Skeletal muscle tissue (tissue), 4 donors: ENCODE data around the gene CADPS. TPM values are rescaled to one million over a fixed set of nuclear protein-coding genes. Genes with fewer than 3 reads are reported as not detected.

ENCODE experiments used
- H3K27ac ChIP-seq: one replicate; pipeline ENCODE4 v1.7.0; 2013; ENCODE audit warnings: mild to moderate bottlenecking, low read depth, low read length, inconsistent platforms
- H3K27me3 ChIP-seq, 3 donors: one replicate each; pipeline ENCODE4 v1.7.0; 2013; ENCODE audit warnings: low read length in 3 of 3; ENCODE audit not compliant: control insufficient read depth in 3 of 3, insufficient read depth in 3 of 3
- H3K36me3 ChIP-seq, 3 donors: one replicate each; pipeline ENCODE4 v1.7.0; 2013; ENCODE audit warnings: low read length in 3 of 3; ENCODE audit not compliant: control insufficient read depth in 3 of 3, insufficient read depth in 3 of 3
- H3K4me1 ChIP-seq, 3 donors: one replicate each; pipeline ENCODE4 v1.7.0; 2013; ENCODE audit warnings: low read length in 3 of 3, mild to moderate bottlenecking in 3 of 3; ENCODE audit not compliant: control insufficient read depth in 3 of 3, insufficient read depth in 3 of 3
- H3K4me3 ChIP-seq, 3 donors: one replicate each; pipeline ENCODE4 v1.7.0; 2013; ENCODE audit warnings: low read length in 3 of 3
- H3K9ac ChIP-seq, 3 donors: one replicate each; pipeline ENCODE4 v1.7.0; 2013; ENCODE audit warnings: low read length in 3 of 3, mild to moderate bottlenecking in 3 of 3, moderate library complexity in 2 of 3, low read depth in 1 of 3
- H3K9me3 ChIP-seq, 3 donors: one replicate each; pipeline ENCODE4 v1.7.0; 2013; ENCODE audit warnings: low read length in 3 of 3; ENCODE audit not compliant: control insufficient read depth in 3 of 3
- total RNA-seq: library from RNA; depleted of rRNA; stranded (reverse); fragments of >200 nt; gene quantifications from one replicate; pipeline ENCODE4 v1.2.3, GENCODE V29; 2014
- donor health status: Osteomylitis.

The CADPS gene
- total RNA-seq, 1 donor from 2014 or later = 1.0 TPM

DNA sequence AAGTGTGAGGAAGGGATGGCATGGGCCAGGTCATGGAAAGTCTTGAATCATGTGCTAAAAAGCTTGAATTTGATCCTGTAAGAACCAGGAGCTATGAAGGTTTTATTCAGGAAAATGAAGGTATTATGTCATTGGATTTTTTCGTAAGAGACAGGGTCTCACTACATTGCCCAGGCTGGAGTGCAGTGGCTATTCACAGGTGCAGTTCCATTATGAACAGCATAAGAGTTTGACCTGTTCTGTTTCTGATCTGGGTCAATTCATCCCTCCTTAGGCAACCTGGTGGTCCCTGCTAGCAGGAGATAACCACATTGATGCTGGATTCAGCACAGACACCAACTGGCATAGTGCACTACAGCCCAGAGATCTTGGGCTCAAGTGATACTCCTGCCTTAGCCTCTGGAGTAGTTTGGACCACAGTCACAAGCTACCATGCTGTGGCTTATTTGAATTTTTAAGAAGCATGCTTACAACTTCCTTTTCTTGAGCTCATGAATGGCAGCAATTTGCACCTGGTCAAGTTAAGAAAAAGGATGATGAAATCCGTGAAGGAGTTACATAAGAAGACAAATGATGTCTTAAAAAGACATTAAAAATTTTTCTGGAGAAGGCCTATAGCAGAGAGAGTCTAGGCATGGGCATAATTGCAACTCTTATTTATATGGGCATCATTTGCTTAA lies 79.1 kb downstream of the CADPS start:
- Histone ChIP-seq H3K9ac (no peak overlapping the region), H3K4me3 (no peak overlapping the region), H3K27ac (no peak overlapping the region), H3K9me3 (no peaks in the 10 kb centered on the region), H3K36me3 (no peaks in the 10 kb centered on the region), H3K27me3 (no peaks in the 10 kb centered on the region), H3K4me1 (no peaks in the 10 kb centered on the region)

DNA sequence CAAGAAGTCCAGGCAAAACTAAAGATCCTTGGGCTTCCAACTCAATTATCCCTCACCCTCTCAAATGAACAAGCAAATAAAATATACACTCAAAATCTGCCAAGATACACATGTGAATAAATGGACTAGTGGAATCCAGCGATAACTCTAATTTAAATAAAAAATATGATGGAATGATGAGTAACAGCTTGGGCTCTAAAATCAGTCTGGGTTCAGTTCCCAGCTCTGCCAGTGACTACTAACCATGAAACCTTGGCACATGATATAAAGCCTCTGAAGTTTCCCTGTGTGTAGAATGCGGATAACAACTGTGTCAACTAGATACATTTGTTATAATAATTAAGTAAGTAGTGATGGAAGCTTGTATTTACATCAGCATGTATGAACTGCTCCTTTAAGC lies 81.3 kb downstream of the CADPS start:
- Histone ChIP-seq H3K27me3 (no peaks in the 10 kb centered on the region), H3K36me3 (no peaks in the 10 kb centered on the region), H3K9me3 (no peaks in the 10 kb centered on the region), H3K4me3 (no peak overlapping the region), H3K27ac (no peak overlapping the region), H3K4me1 (no peaks in the 10 kb centered on the region), H3K9ac (no peak overlapping the region)

GRCh38 chr3:62785384-62785783 lies 89.8 kb downstream of the CADPS start:
- Histone ChIP-seq H3K27ac (no peak overlapping the region), H3K4me1 (no peaks in the 10 kb centered on the region), H3K36me3 (no peaks in the 10 kb centered on the region), H3K9ac (no peak overlapping the region), H3K27me3 (no peaks in the 10 kb centered on the region), H3K9me3 (no peaks in the 10 kb centered on the region), H3K4me3 (no peak overlapping the region)

DNA sequence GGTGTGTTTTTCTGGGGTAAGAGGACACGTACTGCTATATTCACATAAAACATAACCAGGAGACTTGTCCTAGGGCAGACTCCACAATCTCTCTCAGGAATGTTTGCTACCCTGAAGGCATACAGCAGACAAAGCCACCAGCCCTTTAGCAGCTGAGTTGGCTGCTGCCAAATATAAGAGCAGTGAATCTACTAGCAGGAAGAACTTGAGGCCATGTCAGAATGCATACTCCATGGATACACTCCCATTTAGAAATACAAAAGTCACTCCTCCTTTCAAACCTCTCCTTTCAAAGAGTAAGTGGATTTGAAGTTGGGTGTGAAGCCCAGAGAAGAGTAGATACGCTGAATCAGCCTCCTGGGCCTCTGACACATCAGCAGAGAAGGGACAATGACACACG lies 94.1 kb downstream of the CADPS start:
- H3K9ac ChIP-seq = no peak overlapping the region
- H3K4me1 ChIP-seq = no peaks in the 10 kb centered on the region
- H3K36me3 ChIP-seq = no peaks in the 10 kb centered on the region
- no peak overlapping the region for H3K27ac ChIP-seq
- no peak overlapping the region for H3K4me3 ChIP-seq
- H3K9me3 ChIP-seq = no peaks in the 10 kb centered on the region
- H3K27me3 ChIP-seq = peaks cover 0 to 2% (median 0%) of the 10 kb centered on the region in 3 donors

GRCh38 chr3:62777674-62778073 lies 97.5 kb downstream of the CADPS start:
- H3K27ac ChIP-seq = no peak overlapping the region
- no peaks in the 10 kb centered on the region for H3K9me3 ChIP-seq
- no peaks in the 10 kb centered on the region for H3K4me1 ChIP-seq
- H3K4me3 ChIP-seq = no peak overlapping the region
- peaks cover 0 to 2% (median 0%) of the 10 kb centered on the region in 3 donors for H3K27me3 ChIP-seq
- H3K9ac ChIP-seq = no peak overlapping the region
- H3K36me3 ChIP-seq = no peaks in the 10 kb centered on the region

- no peak overlapping the region for H3K27ac ChIP-seq
- H3K9me3 ChIP-seq = no peaks in the 10 kb centered on the region
- H3K27me3 ChIP-seq = peaks cover 0 to 2% (median 0%) of the 10 kb centered on the region in 3 donors
- no peak overlapping the region for H3K4me3 ChIP-seq
- no peaks in the 10 kb centered on the region for H3K4me1 ChIP-seq
- no peaks in the 10 kb centered on the region for H3K36me3 ChIP-seq
- H3K9ac ChIP-seq = no peak overlapping the region
Observed at GRCh38 chr3:62777130-62777529, 98.1 kb downstream of the CADPS start.

GRCh38 chr3:62774221-62774620 lies 101.0 kb downstream of the CADPS start:
- Histone ChIP-seq H3K27me3 (peaks cover 0 to under 1% (median 0%) of the 10 kb centered on the region in 3 donors), H3K4me3 (no peak overlapping the region), H3K9ac (no peak overlapping the region), H3K4me1 (no peaks in the 10 kb centered on the region), H3K27ac (no peak overlapping the region), H3K36me3 (no peaks in the 10 kb centered on the region), H3K9me3 (no peaks in the 10 kb centered on the region)

DNA sequence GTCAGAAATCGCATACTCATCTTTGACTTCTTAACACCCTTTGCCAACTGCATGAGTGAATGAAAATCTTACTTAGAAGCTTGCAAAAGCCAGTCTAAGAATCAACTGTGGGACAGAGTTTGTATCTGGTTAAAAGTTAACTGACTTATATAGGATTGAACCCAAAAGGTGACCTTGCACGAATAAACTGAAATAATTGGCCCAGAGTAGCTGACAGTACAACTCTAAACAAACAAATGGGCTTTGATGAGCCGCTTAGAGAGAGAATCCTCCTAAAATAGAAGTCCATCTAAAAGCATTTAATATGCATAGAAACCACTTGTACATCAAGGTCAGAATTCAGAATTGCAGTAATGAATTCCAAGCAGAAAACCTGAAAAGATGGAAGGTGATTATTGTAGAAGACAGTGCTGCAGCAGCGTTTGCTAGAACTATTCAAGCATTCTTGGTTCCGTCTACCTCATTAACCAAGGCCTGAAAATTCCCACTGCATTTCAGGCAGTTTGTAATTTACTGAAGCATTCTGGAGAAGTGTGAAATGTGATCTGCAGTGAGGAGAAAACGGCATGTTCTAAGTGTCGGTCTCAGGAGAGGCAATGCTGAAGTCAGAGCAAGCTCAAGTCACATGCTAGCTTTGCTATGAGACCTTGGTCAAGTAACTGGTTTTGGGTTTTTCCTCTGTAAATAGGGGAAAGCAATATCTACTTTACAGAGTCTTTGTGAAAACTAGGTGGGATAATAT lies 103.7 kb downstream of the CADPS start:
- Histone ChIP-seq H3K4me1 (no peaks in the 10 kb centered on the region), H3K36me3 (no peaks in the 10 kb centered on the region), H3K27me3 (no peaks in the 10 kb centered on the region), H3K4me3 (no peak overlapping the region), H3K27ac (no peak overlapping the region), H3K9me3 (no peaks in the 10 kb centered on the region), H3K9ac (no peak overlapping the region)

DNA sequence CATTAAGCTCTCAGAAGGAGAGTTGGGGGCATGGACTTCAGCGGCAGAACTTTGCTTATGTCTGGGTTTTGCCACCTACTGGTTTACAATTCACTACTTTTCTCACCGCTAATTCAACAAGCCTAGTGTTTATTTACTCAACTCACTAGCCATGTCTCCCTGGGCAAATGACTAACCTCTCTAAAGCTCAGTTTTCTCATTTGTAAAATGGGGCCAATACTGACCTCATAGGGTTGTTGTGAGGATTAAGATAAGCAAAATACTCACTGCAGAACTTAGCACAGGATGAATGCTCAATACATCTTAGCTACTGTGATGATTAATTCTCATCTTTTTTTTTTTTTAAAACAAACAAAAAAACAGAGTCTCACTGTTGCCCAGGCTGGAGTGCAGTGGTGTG lies 106.3 kb downstream of the CADPS start:
- H3K4me3 ChIP-seq = no peak overlapping the region
- no peaks in the 10 kb centered on the region for H3K27me3 ChIP-seq
- no peaks in the 10 kb centered on the region for H3K36me3 ChIP-seq
- no peaks in the 10 kb centered on the region for H3K9me3 ChIP-seq
- H3K27ac ChIP-seq = no peak overlapping the region
- no peaks in the 10 kb centered on the region for H3K4me1 ChIP-seq
- no peak overlapping the region for H3K9ac ChIP-seq

DNA sequence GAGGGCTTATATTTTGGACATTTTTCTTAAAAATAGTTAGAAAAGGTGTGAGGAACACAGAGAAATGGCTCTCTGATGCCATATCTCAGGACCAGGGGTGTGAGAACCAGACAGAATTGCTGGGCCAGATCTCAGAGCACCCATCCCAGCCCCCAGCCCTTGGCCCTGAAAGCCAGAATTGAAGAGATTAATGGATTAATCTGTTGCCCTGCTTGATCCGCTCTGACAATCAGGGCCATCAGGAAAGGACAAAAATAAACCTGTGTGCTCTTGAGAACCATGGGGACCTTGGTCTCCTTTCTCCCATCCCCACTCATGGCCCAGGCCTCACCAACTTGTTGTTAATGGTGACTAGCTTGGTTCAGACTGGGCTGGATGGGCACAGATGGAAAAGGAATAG lies 113.5 kb downstream of the CADPS start:
- no peaks in the 10 kb centered on the region for H3K36me3 ChIP-seq
- no peaks in the 10 kb centered on the region for H3K4me1 ChIP-seq
- H3K27me3 ChIP-seq = no peaks in the 10 kb centered on the region
- no peak overlapping the region for H3K4me3 ChIP-seq
- H3K9ac ChIP-seq = no peak overlapping the region
- no peaks in the 10 kb centered on the region for H3K9me3 ChIP-seq
- no peak overlapping the region for H3K27ac ChIP-seq
